NCI-H446 (cell line): ENCODE results near the gene CADM2.
A peak's percentile ranks its signal among the peaks of the same experiment; 100 is the strongest.
"Not testable (repeated sequence)": the region's sequence is repeated elsewhere in the genome, so short reads cannot be mapped to it uniquely, and the experiment has no call there.

ENCODE experiments used
- DNase-seq, 2 experiments: peaks; one replicate each; lab custom pipeline; 2025; lab: John Stamatoyannopoulos, UW

The CADM2 gene

GRCh38 chr3:85481411-85482212 lies 522.8 kb downstream of the CADM2 start:
- DNase-seq, result no peak

- DNase-seq, result no peak
These were observed 523.4 kb downstream of the CADM2 start for GRCh38 chr3:85482213-85482490.

DNA sequence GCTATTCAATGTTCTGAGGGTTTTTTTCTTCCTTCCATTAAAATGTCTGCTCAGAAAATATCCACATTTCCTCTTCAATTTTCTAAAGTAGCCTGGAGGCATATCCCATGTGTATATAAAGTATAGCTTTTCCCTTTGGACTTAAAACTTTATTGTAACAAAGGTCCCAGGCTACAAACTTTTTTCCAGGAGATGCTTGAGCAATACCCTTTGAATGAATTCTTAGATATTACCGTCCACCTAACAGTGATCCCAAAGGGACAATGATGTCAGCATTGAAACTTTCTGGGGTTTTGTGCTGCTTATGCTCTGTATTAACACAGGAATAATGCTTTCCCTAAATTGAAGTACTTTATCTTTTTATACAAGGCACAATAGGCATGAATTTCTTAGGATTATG lies 525.2 kb downstream of the CADM2 start:
- no peak for DNase-seq

- DNase-seq, result no peak
These were observed 528.6 kb downstream of the CADM2 start for GRCh38 chr3:85487375-85487774.

DNA sequence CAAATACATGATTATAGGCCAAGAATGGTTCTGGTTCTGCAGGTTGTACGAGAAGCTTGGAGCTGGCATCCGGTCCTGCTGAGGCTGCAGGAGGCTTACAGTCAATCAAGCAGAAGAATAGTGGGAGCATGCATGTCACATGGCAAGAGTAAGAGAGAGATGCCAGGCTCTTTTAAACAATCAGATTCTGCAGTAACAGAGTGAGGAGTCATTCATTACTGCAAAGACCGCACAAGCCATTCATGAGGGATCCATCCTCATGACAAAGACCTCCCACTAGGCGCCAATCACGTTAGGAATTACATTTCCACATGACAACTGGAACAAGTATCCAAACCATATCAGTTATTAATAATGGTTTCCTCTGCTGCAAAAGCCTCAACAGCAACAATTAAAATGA lies 536.8 kb downstream of the CADM2 start:
- DNase-seq, result no peak

- no peak for DNase-seq
These were observed 539.4 kb downstream of the CADM2 start for GRCh38 chr3:85498177-85498576.

- DNase-seq, result no peak
These were observed 543.5 kb downstream of the CADM2 start for GRCh38 chr3:85502148-85502875.

DNA sequence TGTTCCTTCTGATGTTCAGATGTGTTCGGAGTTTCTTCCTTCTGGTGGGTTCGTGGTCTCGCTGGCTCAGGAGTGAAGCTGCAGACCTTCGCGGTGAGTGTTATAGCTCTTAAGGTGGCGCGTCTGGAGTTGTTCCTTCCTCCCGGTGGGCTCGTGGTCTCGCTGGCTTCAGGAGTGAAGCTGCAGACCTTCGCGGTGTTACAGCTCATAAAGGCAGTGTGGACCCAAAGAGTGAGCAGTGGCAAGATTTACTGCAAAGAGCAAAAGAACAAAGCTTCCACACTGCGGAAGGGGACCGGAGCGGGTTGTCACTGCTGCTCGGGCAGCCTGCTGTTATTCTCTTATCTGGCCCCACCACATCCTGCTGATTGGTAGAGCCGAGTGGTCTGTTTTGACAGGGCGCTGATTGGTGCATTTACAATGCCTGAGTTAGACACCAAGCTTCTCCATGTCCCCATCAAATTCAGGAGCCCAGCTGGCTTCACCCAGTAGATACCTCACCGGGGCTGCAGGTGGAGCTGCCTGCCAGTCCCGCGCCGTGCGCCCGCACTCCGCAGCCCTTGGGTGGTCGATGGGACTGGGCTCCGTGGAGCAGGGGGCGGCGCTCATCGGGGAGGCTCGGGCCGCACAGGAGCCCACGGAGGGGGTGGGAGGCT lies 545.5 kb downstream of the CADM2 start:
- not testable (repeated sequence) for DNase-seq

DNA sequence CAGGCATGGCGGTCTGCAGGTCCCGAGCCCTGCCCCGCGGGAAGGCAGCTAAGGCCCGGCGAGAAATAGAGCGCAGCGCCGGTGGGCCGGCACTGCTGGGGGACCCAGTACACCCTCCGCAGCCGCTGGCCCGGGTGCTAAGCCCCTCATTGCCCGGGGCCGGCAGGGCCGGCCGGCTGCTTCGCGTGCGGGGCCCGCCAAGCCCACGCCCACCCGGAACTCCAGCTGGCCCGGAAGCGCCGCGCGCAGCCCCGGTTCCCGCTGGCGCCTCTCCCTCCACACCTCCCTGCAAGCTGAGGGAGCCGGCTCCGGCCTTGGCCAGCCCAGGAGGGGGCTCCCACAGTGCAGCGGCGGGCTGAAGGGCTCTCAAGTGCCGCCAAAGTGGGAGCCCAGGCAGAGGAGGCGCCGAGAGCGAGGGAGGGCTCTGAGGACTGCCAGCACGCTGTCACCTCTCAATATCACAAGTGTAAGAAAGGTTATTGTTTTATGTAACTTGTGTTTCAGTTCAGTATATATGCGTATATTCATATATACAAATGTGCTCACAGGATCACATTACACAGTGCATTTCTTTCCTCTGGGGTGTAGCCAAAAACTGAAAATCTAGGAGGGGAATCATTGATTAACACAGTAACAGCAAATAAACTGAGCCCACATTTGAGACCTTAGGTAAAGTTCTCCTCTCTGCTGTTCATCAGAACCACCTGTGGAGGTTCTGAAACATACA lies 546.2 kb downstream of the CADM2 start:
- not testable (repeated sequence) for DNase-seq

DNA sequence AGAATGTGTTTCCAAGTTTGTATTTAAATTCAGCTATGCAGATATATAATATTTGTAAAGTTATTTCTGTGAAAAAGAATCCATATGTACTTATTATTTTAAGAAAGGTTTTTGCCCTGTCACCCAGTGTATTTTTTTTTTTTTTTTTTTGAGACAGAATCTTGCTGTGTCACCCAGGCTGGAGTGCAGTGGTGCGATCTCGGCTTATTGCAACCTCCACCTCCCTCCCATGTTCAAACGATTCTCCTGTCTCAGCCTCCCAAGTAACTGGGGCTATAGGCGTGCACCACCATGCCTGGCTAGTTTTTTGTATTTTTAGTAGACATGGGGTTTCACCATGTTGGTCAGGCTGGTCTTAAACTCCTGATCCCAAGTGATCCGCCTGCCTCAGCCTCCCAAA lies 548.3 kb downstream of the CADM2 start:
- not testable (repeated sequence) for DNase-seq

GRCh38 chr3:85508659-85509058 lies 549.9 kb downstream of the CADM2 start:
- no peak for DNase-seq

DNA sequence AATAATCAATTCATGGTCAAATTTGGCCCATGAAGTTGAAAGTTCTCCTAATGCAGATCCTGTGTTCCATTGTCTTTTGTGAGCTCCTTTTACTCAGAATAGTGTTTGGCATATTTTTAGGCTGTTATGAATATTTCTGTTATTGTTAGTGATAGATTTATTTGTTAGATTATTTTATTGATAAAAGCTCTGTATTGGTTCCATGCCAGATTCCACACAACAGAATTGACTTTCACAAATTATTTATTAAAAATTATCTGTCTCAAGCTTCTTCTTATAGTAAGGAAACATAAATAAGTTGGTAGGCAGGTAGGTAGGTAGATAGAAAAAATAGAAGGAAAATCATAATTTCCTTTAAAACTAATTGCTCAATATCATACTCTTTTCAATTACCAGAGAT lies 557.4 kb downstream of the CADM2 start:
- DNase-seq, result no peak

GRCh38 chr3:85524104-85524503 lies 565.3 kb downstream of the CADM2 start:
- DNase-seq, result no peak

GRCh38 chr3:85525264-85525663 lies 566.5 kb downstream of the CADM2 start:
- no peak for DNase-seq

DNA sequence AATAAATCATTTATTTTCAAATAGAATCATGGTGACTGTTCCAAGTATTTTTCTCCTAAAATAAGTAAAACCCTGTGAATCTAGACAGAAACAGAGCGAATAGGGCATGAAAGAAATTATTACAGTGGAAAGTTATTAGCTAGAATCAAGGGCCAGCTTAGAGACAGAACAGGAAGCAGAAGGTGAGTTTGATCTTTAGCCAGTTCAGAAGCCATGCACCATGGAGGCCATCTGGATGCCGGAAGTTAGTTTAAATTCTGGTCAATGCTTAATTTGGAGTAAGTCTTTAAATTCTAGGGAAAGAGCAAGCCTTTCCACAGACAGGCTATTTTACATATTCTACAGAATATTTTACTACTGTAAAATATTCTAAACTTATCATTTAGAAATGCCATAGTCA lies 574.8 kb downstream of the CADM2 start:
- peak in 1 of 2 experiments; percentile 17 for DNase-seq

GRCh38 chr3:85535517-85535916 lies 576.7 kb downstream of the CADM2 start:
- DNase-seq, result no peak

DNA sequence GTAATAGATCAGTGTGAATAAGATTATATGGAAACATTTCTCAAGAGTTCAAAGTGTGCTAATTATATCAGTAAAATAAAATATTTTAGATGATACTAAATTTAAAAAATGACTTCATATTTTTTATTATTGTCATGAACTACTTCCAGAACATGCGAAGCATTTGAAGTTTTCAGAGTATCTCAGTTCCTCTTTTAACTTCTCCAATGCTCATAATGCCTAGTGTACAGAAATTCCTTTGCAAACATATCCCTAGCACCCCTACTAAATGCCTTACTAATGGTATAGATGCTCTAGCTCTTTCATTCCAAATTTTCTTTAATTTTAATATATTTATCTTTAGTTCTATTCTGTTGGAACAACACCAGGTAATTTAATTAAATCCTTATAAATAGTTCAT lies 580.4 kb downstream of the CADM2 start:
- DNase-seq, result no peak

DNA sequence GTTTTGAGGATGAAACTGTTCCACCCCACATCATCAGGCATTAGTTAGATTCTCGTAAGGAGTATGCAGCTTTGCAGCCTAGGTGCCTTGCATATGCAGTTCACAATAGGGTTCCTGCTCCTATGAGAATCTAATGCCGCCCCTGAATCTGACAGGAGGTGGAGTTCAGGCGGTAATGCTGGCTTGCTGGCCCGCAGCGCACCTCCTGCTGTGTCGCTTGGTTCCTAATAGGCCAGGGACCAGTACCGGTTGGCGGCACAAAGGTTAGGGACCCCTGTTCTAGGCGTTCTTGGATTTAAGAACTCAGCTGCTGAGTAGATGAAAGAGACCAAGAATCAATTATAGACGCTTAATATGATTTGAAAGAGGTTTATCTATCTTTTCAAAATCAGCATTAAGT lies 595.4 kb downstream of the CADM2 start:
- DNase-seq, result no peak

- DNase-seq, result peak; percentile 23 to 40
These were observed 601.4 kb downstream of the CADM2 start for GRCh38 chr3:85560088-85560785.

- DNase-seq, result peak in 1 of 2 experiments; percentile 37
These were observed 608.4 kb downstream of the CADM2 start for GRCh38 chr3:85567071-85567676.

GRCh38 chr3:85570819-85571218 lies 612.0 kb downstream of the CADM2 start:
- DNase-seq, result no peak
